Calu3 (cell line): ENCODE measurements around the gene TNNI3K. TPM values are rescaled to one million over a fixed set of nuclear protein-coding genes. Genes with fewer than 3 reads are reported as not detected.

Experiments
- BruUV-seq: library from RNA; stranded (reverse); fragments of 400-500 nt; replicated peaks from 2 replicates; lab custom pipeline; 2021; lab: Mats Ljungman, UMichigan
- CTCF ChIA-PET: fragments of 300-600 bp; sonication (Branson Sonifier 250); formaldehyde crosslinking; loops from one replicate; lab custom pipeline; 2022; ENCODE audit warnings: antibody characterized with exemption; lab: Charles Lee
- DNase-seq: peaks from one replicate; pipeline ENCODE4 v3.0.0; 2022
- H3K27ac Mint-ChIP-seq: one replicate; pipeline ENCODE4 v1.8.0; 2022; ENCODE audit warnings: mixed read lengths; ENCODE audit not compliant: unreplicated experiment
- H3K27me3 Mint-ChIP-seq: one replicate; pipeline ENCODE4 v1.8.0; 2022; ENCODE audit warnings: mixed read lengths; ENCODE audit not compliant: unreplicated experiment
- H3K36me3 Mint-ChIP-seq: one replicate; pipeline ENCODE4 v1.8.0; 2022; ENCODE audit warnings: mild to moderate bottlenecking, moderate library complexity, mixed read lengths; ENCODE audit not compliant: insufficient read depth, unreplicated experiment
- H3K4me1 Mint-ChIP-seq: one replicate; pipeline ENCODE4 v1.8.0; 2022; ENCODE audit warnings: mild to moderate bottlenecking, low read depth, mixed read lengths; ENCODE audit not compliant: unreplicated experiment
- H3K4me3 Mint-ChIP-seq: one replicate; pipeline ENCODE4 v1.8.0; 2022; ENCODE audit warnings: mild to moderate bottlenecking, low read depth, moderate library complexity, mixed read lengths; ENCODE audit not compliant: unreplicated experiment
- H3K9me3 Mint-ChIP-seq: one replicate; pipeline ENCODE4 v1.8.0; 2022; ENCODE audit warnings: low read depth, mixed read lengths; ENCODE audit not compliant: unreplicated experiment
- intact Hi-C: fragments of 100-400 bp; cut with micrococcal nuclease; formaldehyde crosslinking; loops from one replicate; pipeline ENCODE4 v1.10.0; 2022; ENCODE audit not compliant: unreplicated experiment
- total RNA-seq: library from RNA; stranded (reverse); gene quantifications from 2 replicates; pipeline ENCODE4 v1.2.3, GENCODE V29; 2022
- TF ChIP-seq, protein P1 (sequence below): fragments of 200-600 bp; IDR thresholded peaks from one replicate; pipeline ENCODE4 v1.8.0; 2022; ENCODE audit warnings: antibody characterized with exemption; ENCODE audit not compliant: unreplicated experiment

Gene TNNI3K
- total RNA-seq, 1 experiment from 2014 or later, result not detected

DNA sequence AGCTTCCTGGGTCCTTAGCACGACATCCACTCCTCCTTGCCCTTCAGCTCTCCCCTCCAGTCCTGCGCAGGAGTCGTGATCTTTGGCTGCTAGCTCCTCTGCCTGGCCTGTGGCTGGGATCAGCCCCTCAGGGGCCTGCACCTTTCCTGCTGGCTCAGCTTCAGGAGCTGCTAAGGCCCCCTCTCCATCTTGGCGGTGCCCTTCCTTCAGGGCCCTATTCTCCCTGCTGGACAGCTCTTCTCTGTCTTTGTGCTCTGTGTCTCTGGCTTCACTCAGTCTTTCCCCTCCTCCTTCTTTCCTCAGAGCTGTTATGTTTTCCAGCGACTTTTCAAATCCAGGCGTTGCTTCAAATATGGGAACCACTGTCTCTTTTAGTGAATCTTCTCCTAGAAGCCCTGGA lies 336.7 kb downstream of the TNNI3K start:
- H3K27ac Mint-ChIP-seq, result no peak overlapping the region
- intact Hi-C loops, result no loop called here
- H3K27me3 Mint-ChIP-seq, result no peaks in the 10 kb centered on the region
- TF ChIP-seq, protein P1, sequence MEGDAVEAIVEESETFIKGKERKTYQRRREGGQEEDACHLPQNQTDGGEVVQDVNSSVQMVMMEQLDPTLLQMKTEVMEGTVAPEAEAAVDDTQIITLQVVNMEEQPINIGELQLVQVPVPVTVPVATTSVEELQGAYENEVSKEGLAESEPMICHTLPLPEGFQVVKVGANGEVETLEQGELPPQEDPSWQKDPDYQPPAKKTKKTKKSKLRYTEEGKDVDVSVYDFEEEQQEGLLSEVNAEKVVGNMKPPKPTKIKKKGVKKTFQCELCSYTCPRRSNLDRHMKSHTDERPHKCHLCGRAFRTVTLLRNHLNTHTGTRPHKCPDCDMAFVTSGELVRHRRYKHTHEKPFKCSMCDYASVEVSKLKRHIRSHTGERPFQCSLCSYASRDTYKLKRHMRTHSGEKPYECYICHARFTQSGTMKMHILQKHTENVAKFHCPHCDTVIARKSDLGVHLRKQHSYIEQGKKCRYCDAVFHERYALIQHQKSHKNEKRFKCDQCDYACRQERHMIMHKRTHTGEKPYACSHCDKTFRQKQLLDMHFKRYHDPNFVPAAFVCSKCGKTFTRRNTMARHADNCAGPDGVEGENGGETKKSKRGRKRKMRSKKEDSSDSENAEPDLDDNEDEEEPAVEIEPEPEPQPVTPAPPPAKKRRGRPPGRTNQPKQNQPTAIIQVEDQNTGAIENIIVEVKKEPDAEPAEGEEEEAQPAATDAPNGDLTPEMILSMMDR, result no peak
- no peak for DNase-seq
- H3K4me1 Mint-ChIP-seq, result no peaks in the 10 kb centered on the region
- no peaks in the 10 kb centered on the region for H3K36me3 Mint-ChIP-seq
- no peak overlapping the region for H3K4me3 Mint-ChIP-seq
- no TSS peak for BruUV-seq
- H3K9me3 Mint-ChIP-seq, result no peaks in the 10 kb centered on the region
- CTCF ChIA-PET, result no interaction called here

DNA sequence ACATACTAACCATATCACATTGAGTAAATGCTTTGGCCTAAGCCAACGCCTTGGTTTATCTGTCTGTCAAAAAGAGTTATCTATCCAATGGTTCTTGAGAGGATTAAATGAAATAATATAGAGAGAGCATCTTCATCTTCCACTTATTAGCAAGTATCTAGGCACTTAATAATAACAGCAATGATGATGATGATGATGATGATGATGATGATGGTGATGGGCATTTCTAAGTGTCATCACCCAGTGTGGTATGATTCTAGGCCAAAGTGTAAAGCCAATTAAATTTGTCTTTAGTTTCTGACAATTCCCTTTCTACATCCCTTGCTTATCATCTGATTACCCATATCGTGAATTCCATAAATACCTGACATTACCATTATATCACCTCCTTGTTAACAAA lies 342.9 kb downstream of the TNNI3K start:
- BruUV-seq, result no TSS peak
- DNase-seq, result no peak

DNA sequence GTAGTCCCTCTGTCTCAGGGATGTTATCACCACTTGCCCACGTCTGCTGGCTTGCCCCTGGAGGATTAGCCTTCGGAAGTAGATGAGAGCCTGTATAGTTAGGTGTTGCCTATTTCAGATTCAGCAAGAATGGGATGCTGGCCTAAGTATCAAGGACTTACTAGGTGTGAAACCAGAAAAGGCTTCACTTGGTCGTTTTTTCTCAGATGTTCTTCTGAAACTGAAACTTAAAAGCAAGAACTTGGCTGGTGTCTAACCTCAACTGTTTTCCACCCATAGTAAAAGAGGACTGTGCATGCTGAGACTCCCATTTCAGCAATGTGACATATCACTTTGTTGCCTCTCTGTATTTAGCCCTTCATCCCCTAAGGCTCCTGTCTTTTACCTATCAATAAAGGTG lies 344.2 kb downstream of the TNNI3K start:
- TF ChIP-seq, protein P1, result no peak
- Mint-ChIP-seq H3K4me3 (no peak overlapping the region), H3K36me3 (no peaks in the 10 kb centered on the region), H3K9me3 (no peaks in the 10 kb centered on the region), H3K27me3 (no peaks in the 10 kb centered on the region), H3K4me1 (no peaks in the 10 kb centered on the region), H3K27ac (no peak overlapping the region)
- no peak for DNase-seq
- BruUV-seq, result no TSS peak
- CTCF ChIA-PET, result no interaction called here
- intact Hi-C loops, result no loop called here

More for the DNA sequence above, 342.9 kb downstream of the TNNI3K start:
- Mint-ChIP-seq H3K9me3 (no peaks in the 10 kb centered on the region), H3K36me3 (no peaks in the 10 kb centered on the region), H3K27ac (no peak overlapping the region), H3K4me3 (no peak overlapping the region), H3K27me3 (no peaks in the 10 kb centered on the region), H3K4me1 (no peaks in the 10 kb centered on the region)
- CTCF ChIA-PET, result no interaction called here
- intact Hi-C loops, result no loop called here
- TF ChIP-seq, protein P1, result no peak

- intact Hi-C loops, result no loop called here
- Mint-ChIP-seq H3K4me1 (no peaks in the 10 kb centered on the region), H3K4me3 (no peak overlapping the region), H3K27ac (no peak overlapping the region), H3K36me3 (no peaks in the 10 kb centered on the region), H3K27me3 (no peaks in the 10 kb centered on the region), H3K9me3 (no peaks in the 10 kb centered on the region)
- CTCF ChIA-PET, result no interaction called here
- no TSS peak for BruUV-seq
- TF ChIP-seq, protein P1, result no peak
- DNase-seq, result no peak
Observed at GRCh38 chr1:74583397-74583796, 348.2 kb downstream of the TNNI3K start.
